K562 (cell line): Measurements from ENCODE around the gene GLRA3. TPM values are rescaled to one million over a fixed set of nuclear protein-coding genes. Genes with fewer than 3 reads are reported as not detected.

ENCODE experiments used
- ATAC-seq: fragments of 200-7000 bp; cut with Tn5 transposase; 3 replicates; pipeline ENCODE4 v1.9.1; 2020; ENCODE audit warnings: moderate library complexity
- BruUV-seq: library from RNA; stranded (reverse); fragments of 400-500 nt; replicated peaks from 2 replicates; lab custom pipeline; 2021; lab: Mats Ljungman, UMichigan
- CTCF ChIA-PET: fragments of 300-600 bp; formaldehyde crosslinking; extraction: SDS; loops from one replicate; lab custom pipeline; 2021; ENCODE audit warnings: low intra/inter-chr PET ratio; lab: Yijun Ruan, JAX
- POLR2A ChIA-PET: fragments of 300-600, 350-650 bp; sonication (Branson Sonifier 250); formaldehyde crosslinking; extraction: SDS; loops from one replicate; lab custom pipeline; 2021; ENCODE audit warnings: antibody characterized with exemption, inconsistent platforms; lab: Yijun Ruan, JAX
- DNase-seq, 4 experiments: peaks; one replicate each; pipeline versions ENCODE4 v3.0.0 to v3.0.0-alpha.2; 2011 to 2018; ENCODE audit warnings: low spot score in 3 of 4, mixed read lengths in 3 of 4; ENCODE audit errors: extremely low read depth in 1 of 4
- FAIRE-seq: peaks from 2 replicates; lab custom pipeline; 2011; peaks lifted over from hg19 to GRCh38; lab: Jason Lieb, UNC
- H2AFZ ChIP-seq: 2 replicates; pipeline ENCODE4 v1.6.0; 2011; ENCODE audit warnings: low read depth, low read length, control low read depth, inconsistent platforms
- H3K27ac ChIP-seq: fragments of 200-600 bp; 3 replicates; pipeline ENCODE4 v1.8.0; 2011; ENCODE audit warnings: low read depth, mild to moderate bottlenecking, control low read depth, inconsistent platforms, low read length, moderate library complexity, mixed read lengths; ENCODE audit errors: extremely low read depth
- H3K27me3 ChIP-seq, 2 experiments: fragments of 300-600 bp in 1 of 2; 2 replicates in 1 of 2; 3 replicates in 1 of 2; pipeline versions ENCODE4 v1.6.0 to v1.8.0; 2011; ENCODE audit warnings: inconsistent platforms in 2 of 2, low read length in 2 of 2, mild to moderate bottlenecking in 1 of 2, mixed read lengths in 1 of 2, moderate library complexity in 1 of 2; ENCODE audit not compliant: control insufficient read depth in 2 of 2, insufficient read depth in 2 of 2
- H3K36me3 ChIP-seq: fragments of 300-600 bp; 3 replicates; pipeline ENCODE4 v1.8.0; 2011; ENCODE audit warnings: mild to moderate bottlenecking, low read length, inconsistent platforms; ENCODE audit not compliant: control insufficient read depth, insufficient read depth
- H3K4me1 ChIP-seq, 2 experiments: fragments of 200-600 bp in 1 of 2; replicated peaks in 1 of 2; 2 replicates in 1 of 2; 3 replicates in 1 of 2; pipeline versions ENCODE4 v1.5.1 to v1.8.0; 2011; ENCODE audit warnings: inconsistent platforms in 2 of 2, low read length in 2 of 2, mild to moderate bottlenecking in 1 of 2, mixed read lengths in 1 of 2, moderate library complexity in 1 of 2; ENCODE audit not compliant: control insufficient read depth in 2 of 2, insufficient read depth in 2 of 2
- H3K4me2 ChIP-seq: 2 replicates; pipeline ENCODE4 v1.6.1; 2011; ENCODE audit warnings: low read length, control low read depth, inconsistent platforms, mixed read lengths; ENCODE audit not compliant: insufficient read depth
- H3K4me3 ChIP-seq: fragments of 200-600 bp; sonication (generic), shearing (Covaris generic); 2 replicates; pipeline ENCODE4 v1.5.1; 2016; ENCODE audit warnings: control low read depth, inconsistent platforms
- H3K79me2 ChIP-seq: fragments of 200-600 bp; 3 replicates; pipeline ENCODE4 v1.8.0; 2011; ENCODE audit warnings: low read length, inconsistent platforms; ENCODE audit not compliant: control insufficient read depth, insufficient read depth
- H3K9ac ChIP-seq, 2 experiments: 2 replicates each; pipeline versions ENCODE4 v1.6.0 to v1.6.1; 2011; ENCODE audit warnings: low read depth in 2 of 2, low read length in 2 of 2, control low read depth in 1 of 2, inconsistent platforms in 1 of 2, mild to moderate bottlenecking in 1 of 2, mixed read lengths in 1 of 2; ENCODE audit not compliant: insufficient read depth in 1 of 2
- H3K9me1 ChIP-seq: one replicate; pipeline ENCODE4 v1.6.0; 2011; ENCODE audit warnings: inconsistent platforms, mild to moderate bottlenecking, low read length, moderate library complexity; ENCODE audit not compliant: control insufficient read depth, insufficient read depth
- H3K9me3 ChIP-seq: replicated peaks from 2 replicates; pipeline ENCODE4 v1.5.1; 2011; ENCODE audit warnings: low read depth, low read length, inconsistent platforms; ENCODE audit not compliant: control insufficient read depth, insufficient read depth
- H4K20me1 ChIP-seq: replicated peaks from 2 replicates; pipeline ENCODE4 v1.6.1; 2011; ENCODE audit warnings: low read length, inconsistent platforms, mixed read lengths; ENCODE audit not compliant: control insufficient read depth, insufficient read depth
- ARID1B ChIP-seq: fragments of 450-650 bp; IDR thresholded peaks from 2 replicates; pipeline ENCODE4 v1.6.1; 2016; ENCODE audit warnings: antibody characterized with exemption, mild to moderate bottlenecking, inconsistent platforms
- CHAMP1 ChIP-seq: fragments of 450-650 bp; IDR thresholded peaks from 2 replicates; pipeline ENCODE4 v1.6.1; 2016; ENCODE audit warnings: mild to moderate bottlenecking
- ETV5 ChIP-seq: sonication (generic); formaldehyde crosslinking; IDR thresholded peaks from 2 replicates; pipeline ENCODE4 v1.4.0; 2020; ENCODE audit warnings: low read depth, mild to moderate bottlenecking, missing genetic modification reagents
- MEIS2 ChIP-seq: fragments of 450-650 bp; IDR thresholded peaks from 2 replicates; pipeline ENCODE4 v1.6.1; 2014; ENCODE audit warnings: mild to moderate bottlenecking; ENCODE audit not compliant: partially characterized antibody
- PBX2 ChIP-seq, 2 experiments: IDR thresholded peaks in 1 of 2; conservative IDR thresholded peaks in 1 of 2; 2 replicates each; pipeline ENCODE4 v1.6.1; 2016; ENCODE audit warnings: low read depth in 2 of 2, mild to moderate bottlenecking in 1 of 2, missing compliant biosample characterization in 1 of 2, missing genetic modification characterization in 1 of 2, moderate library complexity in 1 of 2
- ZNF384 ChIP-seq: IDR thresholded peaks from 2 replicates; pipeline ENCODE4 v1.6.1; 2012; ENCODE audit warnings: low read depth, low read length, improper control_type of control experiment
- WGBS: fragments of 100-300 bp; shearing (Covaris generic); methylation state at CpG from one replicate; pipeline ENCODE4 v1.1.6; 2016; ENCODE audit warnings: low coverage, mixed read lengths; ENCODE audit not compliant: insufficient coverage; ENCODE audit errors: missing lambda C conversion rate; 5-methylcytosine and 5-hydroxymethylcytosine counted together
- in situ Hi-C: fragments of 300-500 bp; cut with MboI; formaldehyde crosslinking; loops from 4 replicates; pipeline ENCODE4 v1.15.0; 2018; ENCODE audit warnings: inconsistent platforms, mixed read lengths
- intact Hi-C: fragments of 100-400 bp; cut with micrococcal nuclease; formaldehyde crosslinking; loops from 2 replicates; pipeline ENCODE4 v1.14.2; 2022
- polyA plus RNA-seq, 8 experiments: library from polyadenylated mRNA; depleted of rRNA in 4 of 8; stranded (reverse) in 5 of 8; unstranded in 3 of 8; fragments of >200 nt; fragmentation: Nextera tagmentation in 2 of 8; fragmentation: Illumina TruSeq in 1 of 8; extraction: Ambion mirVana in 2 of 8; extraction: Trizol in 1 of 8; gene quantifications; 2 replicates each; pipeline versions ENCODE4 v1.2.1 to v1.2.3, GENCODE V29; 2011 to 2014; ENCODE audit warnings: inconsistent platforms in 1 of 8, missing spikeins in 1 of 8
- total RNA-seq, 7 experiments: library from RNA; depleted of rRNA in 6 of 7; stranded (reverse); fragments of >200 nt in 6 of 7; fragmentation: Illumina TruSeq in 2 of 7; extraction: Trizol in 2 of 7; gene quantifications; 2 replicates each; pipeline versions ENCODE4 v1.2.1 to v1.2.3, GENCODE V29; 2011 to 2021; ENCODE audit warnings: low replicate concordance in 1 of 7

Gene GLRA3
- total and polyA plus RNA-seq, 9 of the 15 experiments (the other 6 are each of a cell fraction or from before 2014, with no cell fraction given): 0.06 to 0.14 (median 0.08) TPM; not detected in 2

- in situ Hi-C loops (loop anchor here (5.0 kb wide), 1 partner anchor 350 kb away; no protein-coding TSS in a partner anchor), intact Hi-C loops (no loop called here)
- peak; percentile 75 for ATAC-seq
- Histone ChIP-seq H3K27ac (no peak overlapping the region), H3K36me3 (no peaks in the 10 kb centered on the region), H2AFZ (peak overlapping the region; percentile 51), H3K79me2 (no peaks in the 10 kb centered on the region), H3K9me3 (peaks cover 2% of the 10 kb centered on the region; the same call in 1 of the 2 replicates), H4K20me1 (no peaks in the 10 kb centered on the region), H3K9me1 (no peaks in the 10 kb centered on the region), H3K9ac (no peak overlapping the region), H3K4me3 (no peak overlapping the region), H3K4me1 (no peaks in the 10 kb centered on the region; a peak in 1 of 5 replicates), H3K27me3 (no peaks in the 10 kb centered on the region), H3K4me2 (no peak overlapping the region)
- peak in 1 of 4 experiments; percentile 23 for DNase-seq
- TF ChIP-seq MEIS2: peak; percentile 43
- TF ChIP-seq ZNF384: peak; percentile 57
- TF ChIP-seq ETV5 (CRISPR knock-in tag): no peak
- TF ChIP-seq ARID1B: 0 out of 2 replicates have a peak, but pooled peaks have one; percentile 25
- TF ChIP-seq PBX2 (CRISPR knock-in tag; IDR thresholded peaks at IDR 0.05; ENCODE audit: low read depth): no peak
- TF ChIP-seq PBX2 (tag; conservative IDR thresholded peaks at IDR 0.05; ENCODE audit: low read depth): peak; percentile 53
- 0 out of 2 replicates have a peak, but pooled peaks have one; percentile 35 for TF ChIP-seq CHAMP1
- 9% methylated on average over 3 of the region's 3 CpGs for WGBS
- no TSS peak for BruUV-seq
- FAIRE-seq: no peak
- POLR2A ChIA-PET: interaction anchor here (0.9 kb wide), 1 partner anchor 16 kb away, joined by 3 read pairs; no protein-coding TSS in a partner anchor
- CTCF ChIA-PET: no interaction called here
Measured at GRCh38 chr4:174716986-174717770, 111.9 kb downstream of the GLRA3 start.
